ENCODE data around the gene PRKN.

Gene PRKN

DNA sequence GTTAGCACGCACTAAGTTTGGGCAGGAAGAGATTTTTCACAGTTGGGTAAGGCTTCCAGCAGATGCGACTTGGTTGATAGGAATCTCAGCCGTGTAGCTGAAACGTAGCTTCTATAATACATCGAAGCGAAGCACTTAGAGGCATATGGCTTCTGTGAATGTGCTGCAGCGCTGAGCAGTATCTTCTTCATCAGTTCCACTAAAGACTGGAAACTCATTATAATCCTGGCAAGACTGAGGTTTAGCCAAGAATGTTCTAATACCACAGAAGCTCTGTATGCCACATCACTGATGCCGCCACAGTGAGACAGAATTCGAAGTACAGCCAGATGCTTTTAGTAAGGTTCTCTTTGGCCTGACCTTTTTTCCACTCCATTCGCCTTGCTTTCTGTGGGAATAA lies 773.5 kb downstream of the PRKN start:
- Histone ChIP-seq H3K4me3 (ENCODE audit: low read depth, low read length, poor library complexity, severe bottlenecking) (no peak overlapping the region), H3K9me3 (ENCODE audit: low read length) (no peaks in the 10 kb centered on the region), H3K36me3 (ENCODE audit: insufficient read depth, low read length) (no peaks in the 10 kb centered on the region), H3F3A (ENCODE audit: insufficient read depth, low read length) (no peaks in the 10 kb centered on the region), H3K4me2 (ENCODE audit: low read length) (no peak overlapping the region), H3K9ac (ENCODE audit: low read length) (no peak overlapping the region), H3K27ac (ENCODE audit: low read depth, low read length, poor library complexity, severe bottlenecking) (no peak overlapping the region), H3K79me2 (ENCODE audit: insufficient read depth, low read length) (no peaks in the 10 kb centered on the region), H3K9me2 (ENCODE audit: low read depth, low read length) (no peaks in the 10 kb centered on the region), H3K27me3 (ENCODE audit: insufficient read depth, low read length) (no peaks in the 10 kb centered on the region), H4K20me1 (ENCODE audit: insufficient read depth, low read length) (no peaks in the 10 kb centered on the region), H3K4me1 (ENCODE audit: insufficient read depth, low read length, severe bottlenecking) (no peaks in the 10 kb centered on the region), H2AFZ (ENCODE audit: low read length) (no peak overlapping the region)
- no peak for TF ChIP-seq EZH2 (IDR thresholded peaks at IDR 0.05; ENCODE audit: borderline replicate concordance, low read length)
- TF ChIP-seq, protein P1, sequence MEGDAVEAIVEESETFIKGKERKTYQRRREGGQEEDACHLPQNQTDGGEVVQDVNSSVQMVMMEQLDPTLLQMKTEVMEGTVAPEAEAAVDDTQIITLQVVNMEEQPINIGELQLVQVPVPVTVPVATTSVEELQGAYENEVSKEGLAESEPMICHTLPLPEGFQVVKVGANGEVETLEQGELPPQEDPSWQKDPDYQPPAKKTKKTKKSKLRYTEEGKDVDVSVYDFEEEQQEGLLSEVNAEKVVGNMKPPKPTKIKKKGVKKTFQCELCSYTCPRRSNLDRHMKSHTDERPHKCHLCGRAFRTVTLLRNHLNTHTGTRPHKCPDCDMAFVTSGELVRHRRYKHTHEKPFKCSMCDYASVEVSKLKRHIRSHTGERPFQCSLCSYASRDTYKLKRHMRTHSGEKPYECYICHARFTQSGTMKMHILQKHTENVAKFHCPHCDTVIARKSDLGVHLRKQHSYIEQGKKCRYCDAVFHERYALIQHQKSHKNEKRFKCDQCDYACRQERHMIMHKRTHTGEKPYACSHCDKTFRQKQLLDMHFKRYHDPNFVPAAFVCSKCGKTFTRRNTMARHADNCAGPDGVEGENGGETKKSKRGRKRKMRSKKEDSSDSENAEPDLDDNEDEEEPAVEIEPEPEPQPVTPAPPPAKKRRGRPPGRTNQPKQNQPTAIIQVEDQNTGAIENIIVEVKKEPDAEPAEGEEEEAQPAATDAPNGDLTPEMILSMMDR (IDR thresholded peaks at IDR 0.05; ENCODE audit: low read length) = no peak

DNA sequence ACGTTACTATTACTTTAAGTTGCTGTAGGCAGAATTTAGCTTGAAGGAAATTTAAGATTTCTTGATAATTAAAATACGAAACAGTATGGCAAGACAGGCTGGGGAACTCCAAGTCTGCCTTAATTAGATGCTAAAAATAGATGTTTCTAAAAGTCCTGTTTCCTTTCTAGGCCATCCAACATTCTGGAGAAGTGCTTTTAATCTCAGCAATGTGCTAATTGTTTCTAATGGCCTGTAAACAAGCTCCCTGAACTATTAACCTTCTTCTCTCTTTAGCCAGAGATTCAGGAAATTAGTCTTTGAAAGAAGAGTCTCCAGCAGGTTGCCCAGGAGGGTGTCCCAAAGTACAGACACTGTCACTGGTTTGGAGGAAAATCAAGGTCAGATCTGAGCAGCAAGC lies 776.4 kb downstream of the PRKN start:
- H3K4me3 ChIP-seq (ENCODE audit: low read depth, low read length, poor library complexity, severe bottlenecking) = no peak overlapping the region
- no peak for TF ChIP-seq EZH2 (IDR thresholded peaks at IDR 0.05; ENCODE audit: borderline replicate concordance, low read length)
- TF ChIP-seq, protein P1 (IDR thresholded peaks at IDR 0.05; ENCODE audit: low read length) = no peak
- no peaks in the 10 kb centered on the region for H3K79me2 ChIP-seq (ENCODE audit: insufficient read depth, low read length)
- H3K9me3 ChIP-seq (ENCODE audit: low read length) = no peaks in the 10 kb centered on the region
- no peaks in the 10 kb centered on the region for H3K4me1 ChIP-seq (ENCODE audit: insufficient read depth, low read length, severe bottlenecking)
- H3K9ac ChIP-seq (ENCODE audit: low read length) = no peak overlapping the region
- H3K27me3 ChIP-seq (ENCODE audit: insufficient read depth, low read length) = no peaks in the 10 kb centered on the region
- no peak overlapping the region for H2AFZ ChIP-seq (ENCODE audit: low read length)
- no peaks in the 10 kb centered on the region for H4K20me1 ChIP-seq (ENCODE audit: insufficient read depth, low read length)
- H3K9me2 ChIP-seq (ENCODE audit: low read depth, low read length) = no peaks in the 10 kb centered on the region
- H3K4me2 ChIP-seq (ENCODE audit: low read length) = no peak overlapping the region
- H3F3A ChIP-seq (ENCODE audit: insufficient read depth, low read length) = no peaks in the 10 kb centered on the region
- no peaks in the 10 kb centered on the region for H3K36me3 ChIP-seq (ENCODE audit: insufficient read depth, low read length)
- H3K27ac ChIP-seq (ENCODE audit: low read depth, low read length, poor library complexity, severe bottlenecking) = no peak overlapping the region

- no peaks in the 10 kb centered on the region for H3K4me1 ChIP-seq (ENCODE audit: insufficient read depth, low read length, severe bottlenecking)
- H3K27me3 ChIP-seq (ENCODE audit: insufficient read depth, low read length) = no peaks in the 10 kb centered on the region
- no peak overlapping the region for H3K27ac ChIP-seq (ENCODE audit: low read depth, low read length, poor library complexity, severe bottlenecking)
- H3K4me2 ChIP-seq (ENCODE audit: low read length) = no peak overlapping the region
- H4K20me1 ChIP-seq (ENCODE audit: insufficient read depth, low read length) = no peaks in the 10 kb centered on the region
- no peaks in the 10 kb centered on the region for H3K9me2 ChIP-seq (ENCODE audit: low read depth, low read length)
- H3K4me3 ChIP-seq (ENCODE audit: low read depth, low read length, poor library complexity, severe bottlenecking) = no peak overlapping the region
- H2AFZ ChIP-seq (ENCODE audit: low read length) = no peak overlapping the region
- TF ChIP-seq, protein P1 (IDR thresholded peaks at IDR 0.05; ENCODE audit: low read length) = no peak
- no peak for TF ChIP-seq EZH2 (IDR thresholded peaks at IDR 0.05; ENCODE audit: borderline replicate concordance, low read length)
- no peaks in the 10 kb centered on the region for H3K36me3 ChIP-seq (ENCODE audit: insufficient read depth, low read length)
- H3K9ac ChIP-seq (ENCODE audit: low read length) = no peak overlapping the region
- H3F3A ChIP-seq (ENCODE audit: insufficient read depth, low read length) = no peaks in the 10 kb centered on the region
- H3K79me2 ChIP-seq (ENCODE audit: insufficient read depth, low read length) = no peaks in the 10 kb centered on the region
- H3K9me3 ChIP-seq (ENCODE audit: low read length) = no peaks in the 10 kb centered on the region
Observed at GRCh38 chr6:161949531-161949930, 778.0 kb downstream of the PRKN start.

Measured in OCI-LY1 (cell line).